OCI-M2 (cell line): ENCODE measurements around the gene RCVRN.

Experiments
- DNase-seq: peaks from one replicate; lab custom pipeline; 2025; ENCODE audit not compliant: unreplicated experiment; lab: John Stamatoyannopoulos, UW

The RCVRN gene

GRCh38 chr17:9859781-9860180, 45.3 kb downstream of the RCVRN start:
- no peak for DNase-seq

GRCh38 chr17:9855036-9855435, 50.0 kb downstream of the RCVRN start:
- DNase-seq: no peak

- no peak for DNase-seq
Measured at GRCh38 chr17:9854255-9854654, 50.8 kb downstream of the RCVRN start.

GRCh38 chr17:9850151-9850550, 54.9 kb downstream of the RCVRN start:
- no peak for DNase-seq
